HG02642 (cell line): Measurements from ENCODE around the gene NUP62.
"Not testable (repeated sequence)": the region's sequence is repeated elsewhere in the genome, so short reads cannot be mapped to it uniquely, and the experiment has no call there.

Experiments
- ATAC-seq: cut with Tn5 transposase; IDR thresholded peaks from one replicate; pipeline ENCODE4 v1.9.1; 2021; ENCODE audit warnings: mild to moderate bottlenecking; ENCODE audit not compliant: unreplicated experiment, poor library complexity

NUP62 gene

DNA sequence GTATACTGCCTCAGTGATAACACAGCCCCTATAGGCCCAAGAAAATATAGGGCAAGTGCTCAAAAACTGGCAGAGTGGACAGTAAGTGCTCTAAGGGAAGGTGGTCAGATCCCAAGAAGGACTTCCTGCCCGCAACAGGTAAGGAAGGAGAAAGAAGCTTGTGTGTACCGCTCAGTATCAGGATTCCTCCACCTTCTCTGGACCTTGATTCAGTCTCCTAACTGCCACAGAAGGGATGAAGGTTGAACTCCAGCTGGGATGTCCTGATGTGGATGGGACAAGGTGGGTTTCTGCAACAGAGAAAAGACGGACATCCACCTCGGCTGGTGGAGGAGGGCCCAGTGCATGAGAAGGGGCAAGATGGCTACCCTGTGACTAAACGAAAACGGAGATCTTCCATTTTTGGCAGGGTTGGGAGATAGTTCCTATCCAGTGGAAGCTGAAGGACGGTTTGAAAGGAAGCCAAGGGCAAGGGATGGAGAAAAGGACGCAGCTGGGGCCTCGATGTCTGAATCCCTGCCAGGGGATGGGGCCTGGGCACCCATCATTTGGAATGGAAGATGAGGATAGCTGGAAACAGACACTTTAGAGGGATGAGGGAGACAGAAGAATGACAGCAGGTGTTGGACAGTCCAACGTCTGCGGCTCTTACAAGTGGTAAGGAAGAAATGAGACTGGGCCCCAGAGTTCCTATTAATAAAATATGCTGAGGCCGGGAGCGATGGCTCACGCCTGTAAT, 1.6 kb downstream of the NUP62 start:
- no peak for ATAC-seq

DNA sequence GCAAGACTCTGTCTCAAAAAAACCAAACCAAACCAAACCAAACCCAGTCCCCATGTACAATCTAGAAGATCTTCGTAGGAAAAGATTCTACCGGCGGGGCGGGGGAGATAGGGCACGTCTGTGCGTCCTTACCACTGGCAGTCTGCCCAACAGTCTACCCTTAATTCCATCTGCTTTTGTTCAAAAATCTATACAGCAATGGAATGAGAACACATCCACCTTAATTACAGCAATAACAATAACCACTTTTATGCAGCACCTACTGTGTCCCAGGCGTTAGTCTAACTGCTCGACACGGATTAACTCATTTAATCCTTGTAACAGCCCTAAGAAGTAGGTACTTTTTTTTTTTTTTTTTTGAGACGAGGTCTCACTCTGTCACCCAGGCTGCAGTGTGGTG, 2.8 kb downstream of the NUP62 start:
- no peak for ATAC-seq

DNA sequence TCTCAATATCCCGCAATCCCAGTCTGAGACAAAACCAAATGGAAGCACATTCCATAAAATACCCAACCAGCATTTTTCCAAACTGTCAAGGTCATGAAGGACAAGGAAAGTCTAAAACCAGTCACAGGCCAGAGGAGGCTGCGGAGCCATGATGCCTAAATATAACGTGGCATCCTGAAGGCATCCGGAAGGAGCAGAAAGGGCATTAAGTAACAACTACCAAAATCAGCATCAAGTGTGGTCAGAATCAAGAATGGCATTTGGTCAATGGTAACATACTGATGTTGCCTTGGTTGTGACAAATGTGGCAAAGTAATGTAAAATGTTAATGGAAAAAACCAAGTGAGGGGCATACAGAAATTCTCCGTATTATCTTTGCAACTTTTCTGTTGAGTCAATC, 3.8 kb downstream of the NUP62 start:
- no peak for ATAC-seq

DNA sequence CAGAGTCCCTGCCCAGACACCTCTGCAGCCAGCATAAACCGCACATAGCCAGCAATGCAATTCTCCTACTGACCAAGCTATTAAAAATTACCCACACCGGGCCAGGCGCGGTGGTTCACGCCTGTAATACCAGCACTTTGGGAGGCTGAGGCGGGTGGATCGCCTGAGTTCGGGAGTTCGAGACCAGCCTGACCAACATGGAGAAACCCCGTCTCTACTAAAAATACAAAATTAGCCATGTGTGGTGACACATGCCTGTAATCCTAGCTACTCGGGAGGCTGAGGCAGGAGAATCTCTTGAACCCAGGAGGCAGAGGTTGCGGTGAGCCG, 4.5 kb downstream of the NUP62 start:
- ATAC-seq: not testable (repeated sequence)

DNA sequence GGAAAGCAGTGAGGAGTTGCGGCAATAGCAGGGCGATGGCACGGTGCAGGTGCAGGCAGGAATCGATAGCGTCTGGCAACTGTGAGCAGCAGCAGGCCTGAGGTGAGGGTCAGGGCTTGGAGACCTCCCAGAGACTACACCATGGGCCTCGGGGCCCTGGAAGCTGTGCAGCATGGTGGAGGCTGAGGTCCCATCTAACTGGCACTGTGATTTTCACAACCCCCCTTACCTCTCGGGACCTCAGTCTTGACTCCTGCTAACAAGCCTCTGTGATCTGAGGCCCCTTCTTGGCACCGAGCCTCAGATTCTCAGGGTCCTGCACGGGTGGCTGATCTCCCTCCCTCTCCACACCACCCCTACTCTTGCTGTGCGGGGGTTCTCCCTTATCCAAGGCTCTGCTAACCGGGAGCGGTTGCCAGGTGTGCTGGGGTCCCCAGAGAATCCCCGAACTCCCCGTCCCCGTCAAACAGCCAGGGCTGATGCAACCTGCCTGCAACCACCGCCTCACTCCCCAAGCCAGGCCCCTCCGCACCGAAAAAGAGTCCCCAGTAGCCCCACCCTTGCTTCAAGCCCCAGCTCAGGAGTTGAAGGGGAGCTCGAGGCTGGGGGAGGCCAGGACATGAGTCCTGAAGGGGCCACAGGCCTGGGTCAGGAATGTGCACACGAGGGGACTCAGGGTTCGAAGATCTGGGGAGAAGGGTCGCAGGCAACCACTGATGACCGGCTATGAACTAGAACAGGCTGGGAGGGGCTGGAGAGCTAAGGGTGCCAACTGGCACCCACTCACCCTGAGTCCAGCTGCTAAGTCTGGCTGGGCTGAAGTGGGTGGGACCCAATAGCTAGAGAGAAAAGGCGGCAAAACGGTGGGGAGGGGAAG, 5.1 kb downstream of the NUP62 start:
- ATAC-seq: no peak

DNA sequence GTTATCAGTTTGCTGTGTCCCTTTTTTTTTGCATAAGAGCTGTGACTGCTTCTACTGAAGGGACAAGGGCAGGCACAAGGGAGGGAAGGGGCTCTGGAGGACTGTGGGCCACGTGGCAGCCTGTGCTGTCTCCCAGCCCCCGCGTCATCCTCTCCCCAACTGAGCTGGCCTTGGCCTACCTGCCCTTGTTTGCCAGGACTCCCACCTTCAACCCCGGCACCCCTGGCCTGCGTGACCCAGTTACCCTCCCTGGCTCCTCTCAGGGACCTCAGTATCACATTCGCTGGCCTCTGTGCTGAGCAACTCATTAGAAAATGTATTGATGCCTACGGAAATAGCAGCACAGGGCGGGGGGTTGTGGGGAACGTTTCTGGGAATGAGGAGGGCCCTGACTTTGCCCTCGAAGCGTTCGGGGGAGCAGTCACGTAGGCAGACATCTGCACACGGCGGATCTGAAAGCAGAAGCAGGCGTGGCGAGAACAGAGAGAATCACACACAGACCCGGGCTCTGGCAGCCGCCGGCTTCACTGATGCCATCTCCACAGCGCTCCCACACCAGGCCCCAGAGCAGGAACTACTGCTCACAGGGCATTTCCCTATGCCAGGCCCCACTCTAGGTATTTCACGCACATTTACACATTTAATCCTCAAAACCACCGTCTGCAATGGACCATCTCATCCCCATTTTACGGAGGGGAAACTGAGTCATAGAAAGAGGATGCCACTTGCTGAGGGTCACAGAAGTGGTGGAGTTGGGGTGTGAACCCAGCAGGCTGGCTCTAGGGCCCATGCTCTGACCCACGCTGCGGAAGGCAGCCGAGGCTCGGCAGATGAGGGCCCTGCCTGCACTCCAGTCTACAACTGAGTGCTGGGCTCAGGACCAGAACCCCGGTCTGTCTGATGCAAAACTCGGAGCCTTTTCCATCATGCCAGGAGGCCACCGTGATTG, 6.0 kb downstream of the NUP62 start:
- no peak for ATAC-seq

DNA sequence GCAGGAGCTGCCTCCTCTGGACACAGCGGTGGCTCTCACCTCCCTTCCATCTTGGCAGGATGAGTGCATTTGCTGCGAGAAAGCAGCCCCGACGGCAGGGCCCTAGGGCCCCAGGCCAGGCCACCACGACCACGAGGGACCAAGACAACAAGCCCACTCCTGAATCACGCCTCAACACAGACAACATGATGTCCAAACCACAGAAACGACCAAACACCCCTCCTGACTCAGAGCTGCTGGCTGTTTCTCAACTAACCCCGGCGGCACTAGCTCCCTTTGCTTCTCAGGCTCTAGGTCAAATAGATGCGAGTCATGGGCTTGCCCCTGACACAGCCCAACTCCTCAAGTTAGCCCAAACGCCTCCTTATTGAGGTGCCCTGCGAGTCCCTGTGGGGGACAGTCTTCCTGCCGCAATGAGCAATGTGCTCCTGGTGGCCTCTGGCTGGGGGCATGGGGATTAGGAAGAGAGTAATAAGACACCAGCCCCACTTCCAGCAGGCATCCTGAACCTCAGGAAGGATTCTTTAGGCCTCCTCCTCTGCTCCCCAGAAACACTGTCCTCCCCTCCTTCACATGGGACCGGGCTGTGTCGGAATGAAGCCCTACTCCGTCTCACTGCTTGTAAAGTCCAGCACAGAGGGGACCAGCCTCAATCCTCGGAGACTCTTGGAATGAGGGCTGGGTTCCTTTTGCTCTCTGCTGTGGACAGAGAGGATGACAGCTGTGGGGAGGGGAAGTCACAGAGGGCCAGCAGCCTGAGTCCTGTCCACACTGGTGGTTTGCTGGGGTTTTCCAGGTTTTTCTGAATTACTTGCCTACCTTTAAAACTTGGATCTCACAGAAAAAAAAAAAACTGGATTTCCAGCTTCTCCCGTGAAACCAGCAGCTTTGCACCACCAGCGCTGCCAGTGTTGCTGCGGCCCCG, 7.2 kb downstream of the NUP62 start:
- ATAC-seq: no peak

DNA sequence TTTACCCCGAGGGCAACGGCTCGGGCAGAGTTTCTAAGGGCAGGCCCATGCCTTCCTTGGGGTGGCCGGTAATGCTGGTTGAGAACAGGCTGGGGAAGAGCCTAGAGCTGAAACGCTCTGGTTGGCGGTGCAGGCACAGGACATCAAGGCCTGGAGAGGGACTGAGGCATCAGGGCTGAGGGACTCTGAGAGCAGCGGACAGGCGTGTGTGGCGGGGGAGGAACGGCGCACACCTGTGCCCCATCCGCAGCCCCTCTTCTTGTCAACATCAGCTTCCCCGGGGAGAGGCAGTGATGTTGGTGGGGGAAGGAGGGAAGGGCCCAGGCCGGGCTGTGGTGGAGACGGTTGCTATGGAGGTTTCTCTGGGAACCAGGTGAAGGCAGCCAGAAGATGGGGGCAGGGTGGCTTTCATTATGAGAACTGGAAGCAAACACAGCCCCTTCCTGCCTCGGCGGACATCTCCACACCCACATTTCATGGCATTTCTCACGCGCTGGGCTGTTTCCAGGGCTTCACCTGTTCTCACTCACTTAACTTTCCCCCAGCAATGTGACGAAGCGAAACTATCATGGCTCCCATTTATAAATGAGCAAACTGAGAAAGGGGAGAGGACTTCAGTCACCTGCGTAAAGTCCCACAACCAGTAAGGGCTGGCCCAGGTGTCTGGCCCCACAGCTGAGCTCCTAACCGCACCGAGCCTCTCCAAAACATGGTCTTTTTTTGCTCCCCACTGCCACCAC, 8.5 kb downstream of the NUP62 start:
- ATAC-seq: no peak

DNA sequence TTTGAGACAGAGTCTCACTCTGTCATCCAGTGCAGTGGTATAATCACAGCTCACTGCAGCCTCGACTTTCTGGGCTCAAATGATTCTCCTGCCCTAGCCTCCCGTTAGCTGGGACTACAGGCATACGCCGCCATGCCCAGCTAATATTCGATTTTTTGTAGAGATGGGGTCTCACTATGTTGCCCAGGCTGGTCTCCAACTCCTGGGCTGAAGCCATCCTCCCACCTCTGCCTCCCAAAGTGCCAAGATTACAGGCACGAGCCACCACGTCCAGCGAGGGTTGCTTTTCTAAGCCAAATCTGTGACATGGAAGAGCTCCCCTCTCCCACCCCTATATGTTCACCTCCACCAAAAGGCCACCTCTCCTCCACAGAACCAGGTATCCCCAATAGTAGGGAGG, 11.2 kb downstream of the NUP62 start:
- no peak for ATAC-seq

DNA sequence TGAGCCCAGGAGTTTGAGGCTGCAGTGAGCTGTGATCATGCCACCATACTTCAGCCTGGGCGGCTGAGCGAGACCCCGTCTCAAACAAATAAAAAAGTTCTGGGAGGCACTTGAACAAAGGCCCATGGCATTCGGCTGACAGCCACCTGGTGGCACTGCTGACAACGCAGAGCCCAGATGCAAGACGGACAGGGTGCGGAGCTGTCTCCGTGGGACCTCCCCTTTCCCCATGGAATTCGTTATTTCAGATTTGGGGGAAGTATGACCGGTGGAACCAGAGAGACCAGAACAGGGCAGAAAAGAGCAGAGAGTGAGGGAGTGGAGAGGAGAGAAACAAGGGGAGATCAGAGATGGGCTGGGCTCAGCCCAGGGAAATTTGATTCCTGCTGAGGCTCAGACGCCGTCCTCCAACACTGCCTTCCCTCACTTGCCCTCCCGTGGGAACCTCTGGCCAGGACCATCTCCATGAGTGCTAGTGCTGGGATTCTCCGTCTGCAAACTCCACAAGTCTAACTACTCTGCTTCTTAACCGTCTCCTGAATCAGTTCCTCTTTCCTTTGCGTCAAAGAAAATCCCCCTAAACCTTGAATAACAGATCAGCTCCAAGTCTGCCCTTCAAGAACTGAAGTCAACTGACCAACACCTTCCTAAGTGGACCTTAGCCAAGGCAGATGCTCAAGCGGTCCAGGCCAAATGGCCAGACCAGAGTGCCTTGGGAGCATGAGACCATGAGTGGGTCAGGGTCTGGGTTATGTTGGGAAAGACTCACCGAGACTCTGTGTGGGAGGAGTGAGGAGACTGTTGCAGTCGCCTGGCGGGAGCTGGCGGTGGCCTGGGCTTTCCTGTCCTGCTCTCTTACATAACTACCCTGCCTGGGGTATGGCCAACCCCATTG, 12.2 kb downstream of the NUP62 start:
- ATAC-seq: no peak

DNA sequence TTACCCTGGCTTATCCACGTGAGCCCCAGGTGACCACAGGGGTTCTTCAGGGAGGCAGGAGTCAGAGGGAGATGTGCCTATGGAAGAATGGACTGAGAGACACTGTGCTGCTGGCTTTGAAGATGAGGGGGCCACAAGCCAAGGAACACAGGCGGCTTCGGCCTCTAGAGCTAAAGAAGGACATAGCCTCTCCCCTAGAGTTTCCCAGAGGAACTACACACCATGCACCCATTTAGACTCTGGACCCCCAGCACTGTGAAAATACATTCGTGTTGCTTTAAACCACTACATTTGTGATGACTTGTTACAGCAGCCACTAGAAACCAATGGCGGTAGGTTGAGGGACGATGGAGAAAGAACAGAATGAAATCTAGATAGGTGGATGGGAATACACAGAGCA, 14.0 kb downstream of the NUP62 start:
- ATAC-seq: no peak

DNA sequence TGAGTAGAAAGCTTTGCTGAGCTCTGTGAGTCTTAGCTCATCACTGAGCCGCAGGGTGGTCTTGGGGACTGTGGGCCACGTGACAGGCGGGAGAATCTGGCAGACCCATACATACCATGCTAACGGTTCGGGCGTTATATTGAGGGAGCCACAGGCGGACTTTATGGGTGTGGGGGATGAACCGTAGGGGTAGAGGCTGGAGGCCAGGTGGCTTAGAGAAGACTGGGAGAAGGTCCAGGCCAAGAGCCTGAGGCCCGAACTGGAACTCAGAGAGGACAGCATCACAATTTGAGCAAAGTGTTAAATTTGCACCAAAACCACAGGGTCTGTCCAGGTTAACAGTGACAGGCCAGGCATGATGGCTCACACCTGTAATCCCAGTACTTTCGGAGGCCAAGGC, 15.6 kb downstream of the NUP62 start:
- no peak for ATAC-seq

DNA sequence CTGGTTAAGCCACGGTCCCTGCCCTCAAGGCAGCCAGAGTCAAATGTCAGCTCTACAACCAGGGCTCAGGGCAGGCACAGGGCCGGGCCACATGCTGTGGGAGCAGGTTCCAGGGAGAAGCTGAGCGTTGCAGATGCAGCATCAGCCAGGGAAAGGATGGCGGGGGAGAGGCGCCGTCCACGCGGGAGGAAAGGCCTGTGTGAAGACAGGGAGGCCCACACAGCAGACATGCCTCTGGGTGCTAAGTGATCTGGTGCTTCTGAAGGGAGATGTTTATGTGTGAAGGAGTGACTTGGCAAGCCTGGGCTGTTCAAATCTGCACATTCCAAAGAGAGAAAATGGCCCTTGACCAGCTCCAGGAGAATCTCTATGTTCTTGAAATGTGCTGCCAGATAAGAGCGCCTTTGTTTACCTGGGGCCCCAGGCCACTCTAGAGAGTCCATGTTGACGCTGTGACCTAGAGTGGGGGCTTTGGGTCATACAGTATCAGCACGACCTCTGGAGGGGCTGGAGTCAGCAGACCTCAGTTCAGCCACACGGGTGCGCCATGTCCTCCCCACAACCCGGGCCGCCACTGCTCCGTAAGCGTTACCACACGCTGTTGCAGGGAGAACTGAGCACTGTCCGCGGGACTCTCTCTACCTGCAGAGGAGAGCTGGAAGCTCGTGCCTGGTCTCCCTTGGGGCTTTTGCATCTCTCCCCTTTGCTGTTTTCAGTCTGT, 16.2 kb downstream of the NUP62 start:
- ATAC-seq: no peak

DNA sequence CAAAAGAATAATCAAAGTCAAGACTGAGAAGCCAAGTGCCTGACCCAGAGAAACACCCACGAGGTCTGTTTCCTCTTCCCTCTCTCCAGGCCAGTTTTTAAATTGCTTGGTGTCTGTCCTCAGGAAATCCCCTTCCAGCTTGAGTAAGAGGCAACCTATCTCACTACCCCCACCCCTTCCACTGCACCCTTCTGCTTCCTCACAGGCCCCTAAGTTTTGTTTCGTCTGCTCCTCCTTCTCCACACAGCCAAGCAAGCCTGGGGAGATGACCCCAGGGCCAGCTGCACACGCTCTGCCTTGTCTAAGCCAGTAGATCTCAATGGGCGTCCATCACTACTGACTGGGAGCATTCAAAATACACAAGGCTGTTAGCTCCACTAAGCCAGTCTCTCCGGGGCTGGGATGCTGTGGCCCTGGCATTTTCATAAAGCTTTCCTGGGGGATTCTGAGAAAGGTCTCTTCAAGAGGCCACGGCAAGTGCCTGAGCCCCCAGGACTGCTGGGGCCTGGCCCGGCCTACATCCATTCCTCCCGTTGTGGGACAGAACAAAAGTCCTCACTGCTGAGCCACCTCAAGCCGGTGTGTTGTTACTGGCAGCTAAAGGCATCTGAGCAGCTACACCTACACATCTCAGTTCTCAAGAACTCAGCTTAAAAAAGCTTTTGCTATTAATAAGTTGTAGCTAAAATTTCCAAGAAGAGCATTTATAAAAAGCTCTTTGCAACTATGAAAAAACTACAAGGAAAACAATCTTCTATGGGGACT, 17.7 kb downstream of the NUP62 start:
- peak; percentile 40 for ATAC-seq

DNA sequence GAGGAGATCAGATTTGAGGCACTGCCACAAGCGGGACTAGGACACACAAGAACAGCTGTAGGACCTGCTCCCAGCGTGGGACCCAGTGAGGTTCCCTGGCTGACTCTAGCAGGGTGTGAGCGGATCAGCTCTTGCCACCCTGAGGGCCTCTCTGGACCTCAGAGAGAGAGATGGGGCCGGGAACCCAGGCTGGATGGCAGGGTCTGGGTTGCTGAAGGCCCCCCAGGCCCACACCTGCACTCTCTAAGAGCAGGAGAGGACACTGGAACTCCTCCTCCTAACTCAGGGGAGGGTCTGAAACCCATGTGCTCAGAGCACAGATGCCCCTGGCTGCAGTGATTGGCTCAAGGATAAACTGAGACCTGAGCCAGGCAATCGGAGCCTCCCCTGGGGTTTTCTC, 19.1 kb downstream of the NUP62 start:
- no peak for ATAC-seq

DNA sequence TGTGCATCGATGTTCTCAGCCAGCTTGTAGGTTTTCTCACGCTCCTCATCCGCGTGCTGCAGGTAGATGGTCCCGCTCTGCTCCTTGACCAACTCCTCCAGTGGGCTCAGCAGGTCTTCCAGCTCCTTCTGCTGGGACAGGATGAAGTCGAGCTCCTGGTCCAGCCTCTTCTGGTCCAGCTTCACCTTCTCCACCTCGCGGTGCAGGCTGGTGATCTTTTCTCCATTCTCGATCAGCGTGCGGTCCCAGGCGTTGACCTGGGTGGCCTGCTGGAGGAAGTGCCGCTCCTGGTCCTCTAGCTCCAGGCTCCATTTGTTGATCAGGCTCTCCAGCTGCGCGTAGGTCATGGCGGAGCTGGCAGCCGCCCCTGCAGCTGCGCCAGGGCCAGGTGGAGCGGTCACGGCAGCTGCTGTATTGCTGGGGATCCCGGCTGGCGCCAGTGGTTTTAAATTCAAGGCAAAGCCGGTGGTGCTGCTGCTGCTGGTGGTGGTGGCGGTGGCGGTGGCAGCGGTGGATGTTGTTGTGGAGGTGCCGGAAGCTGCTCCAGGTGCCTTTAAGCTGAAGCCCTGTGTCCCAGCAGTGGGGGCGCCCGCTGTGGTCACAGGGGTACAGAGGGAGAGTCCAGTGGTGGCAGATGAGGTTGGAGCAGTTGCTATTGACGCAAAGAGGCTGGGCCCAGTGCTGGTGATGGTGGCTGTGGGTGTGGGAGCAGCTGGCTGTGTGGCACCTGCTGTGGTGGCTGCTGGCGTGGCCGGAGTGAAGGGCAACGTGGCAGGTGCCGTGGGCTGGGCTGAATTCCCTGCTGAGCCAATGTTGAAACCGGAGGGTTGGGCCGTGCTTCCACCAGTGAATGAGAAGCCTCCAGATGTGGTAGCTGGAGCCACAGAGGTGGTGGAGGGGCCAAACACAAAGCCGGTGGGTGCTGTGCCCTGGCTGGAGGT, 20.6 kb downstream of the NUP62 start:
- no peak for ATAC-seq
